Central memory CD8-positive, alpha-beta T cell (primary cell): Measurements from ENCODE around the gene PGAP3.

Experiments
- ATAC-seq: fragments of 150-1000 bp; cut with Tn5 transposase; replicated peaks from 2 replicates; pipeline ENCODE4 v1.10.0; 2022; ENCODE audit warnings: mild to moderate bottlenecking, moderate FRiP score, moderate number of reproducible peaks; ENCODE audit not compliant: poor library complexity, severe bottlenecking; ENCODE audit errors: extremely low read depth
- DNase-seq, 2 donors: peaks; one replicate each; pipeline ENCODE4 v3.0.0; 2021; ENCODE audit warnings: low spot score in 2 of 2
- H3K27ac Mint-ChIP-seq: one replicate; pipeline ENCODE4 v1.8.0; 2022; ENCODE audit warnings: low read depth, mild to moderate bottlenecking, moderate library complexity, mixed read lengths
- H3K27me3 Mint-ChIP-seq: one replicate; pipeline ENCODE4 v1.8.0; 2022; ENCODE audit warnings: mixed read lengths
- H3K36me3 Mint-ChIP-seq: one replicate; pipeline ENCODE4 v1.8.0; 2022; ENCODE audit warnings: mild to moderate bottlenecking, moderate library complexity, mixed read lengths; ENCODE audit not compliant: insufficient read depth
- H3K4me1 Mint-ChIP-seq: one replicate; pipeline ENCODE4 v1.8.0; 2022; ENCODE audit warnings: mixed read lengths
- H3K4me3 Mint-ChIP-seq: one replicate; pipeline ENCODE4 v1.8.0; 2022; ENCODE audit warnings: mild to moderate bottlenecking, moderate library complexity, mixed read lengths
- H3K9me3 Mint-ChIP-seq: one replicate; pipeline ENCODE4 v1.8.0; 2022; ENCODE audit warnings: mixed read lengths

Gene PGAP3

DNA sequence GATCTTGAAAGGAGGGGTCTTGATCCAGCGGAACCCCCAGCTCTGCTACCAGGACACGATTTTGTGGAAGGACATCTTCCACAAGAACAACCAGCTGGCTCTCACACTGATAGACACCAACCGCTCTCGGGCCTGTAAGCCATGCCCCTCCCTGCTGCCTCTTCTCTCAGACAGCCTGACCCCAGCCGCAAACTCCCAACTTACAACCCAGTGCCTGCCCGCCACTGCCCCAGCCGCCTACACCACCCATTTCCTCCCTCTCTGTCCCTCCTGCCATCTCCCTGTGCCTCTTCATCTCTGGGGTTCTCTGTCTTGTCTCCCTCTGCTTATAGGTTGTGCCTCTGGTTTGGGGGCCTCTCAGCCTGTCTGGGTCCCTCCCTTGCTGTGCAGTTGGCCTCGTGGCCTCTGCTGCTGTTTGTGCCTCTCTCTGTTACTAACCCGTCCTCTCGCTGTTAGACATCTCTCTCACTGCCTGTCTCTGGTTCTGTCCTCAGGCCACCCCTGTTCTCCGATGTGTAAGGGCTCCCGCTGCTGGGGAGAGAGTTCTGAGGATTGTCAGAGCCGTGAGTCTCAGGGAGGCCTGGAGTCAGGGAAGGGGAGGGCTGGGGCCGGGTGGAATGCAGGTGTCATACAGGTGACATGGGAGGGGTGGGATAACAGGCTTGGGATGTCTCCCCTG is 21.6 kb upstream of the PGAP3 start:
- H3K27me3 Mint-ChIP-seq = no peaks in the 10 kb centered on the region
- H3K36me3 Mint-ChIP-seq = no peaks in the 10 kb centered on the region
- peaks cover 14% of the 10 kb centered on the region for H3K4me1 Mint-ChIP-seq
- no peak for ATAC-seq
- no peak for DNase-seq
- H3K4me3 Mint-ChIP-seq = no peak overlapping the region
- H3K9me3 Mint-ChIP-seq = no peaks in the 10 kb centered on the region
- H3K27ac Mint-ChIP-seq = peak overlapping the region; percentile 68

DNA sequence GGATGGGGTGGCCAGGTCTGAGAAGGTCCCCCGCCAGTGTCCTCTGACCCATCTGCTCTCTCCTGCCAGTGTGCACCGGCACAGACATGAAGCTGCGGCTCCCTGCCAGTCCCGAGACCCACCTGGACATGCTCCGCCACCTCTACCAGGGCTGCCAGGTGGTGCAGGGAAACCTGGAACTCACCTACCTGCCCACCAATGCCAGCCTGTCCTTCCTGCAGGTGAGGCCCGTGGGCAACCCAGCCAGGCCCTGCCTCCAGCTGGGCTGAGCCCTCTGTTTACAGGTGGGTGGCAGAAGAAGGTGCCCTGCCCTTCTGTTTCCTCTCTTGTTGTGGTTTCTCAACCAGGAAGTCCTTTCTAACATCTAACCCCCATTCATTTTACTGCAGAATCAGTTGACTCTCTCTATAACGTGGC is 19.1 kb upstream of the PGAP3 start:
- H3K9me3 Mint-ChIP-seq = no peaks in the 10 kb centered on the region
- peak overlapping the region; percentile 44 for H3K4me3 Mint-ChIP-seq
- H3K27ac Mint-ChIP-seq = no peak overlapping the region
- peaks cover 1% of the 10 kb centered on the region for H3K27me3 Mint-ChIP-seq
- ATAC-seq = no peak
- peaks cover 14% of the 10 kb centered on the region for H3K4me1 Mint-ChIP-seq
- DNase-seq = no peak
- H3K36me3 Mint-ChIP-seq = no peaks in the 10 kb centered on the region

DNA sequence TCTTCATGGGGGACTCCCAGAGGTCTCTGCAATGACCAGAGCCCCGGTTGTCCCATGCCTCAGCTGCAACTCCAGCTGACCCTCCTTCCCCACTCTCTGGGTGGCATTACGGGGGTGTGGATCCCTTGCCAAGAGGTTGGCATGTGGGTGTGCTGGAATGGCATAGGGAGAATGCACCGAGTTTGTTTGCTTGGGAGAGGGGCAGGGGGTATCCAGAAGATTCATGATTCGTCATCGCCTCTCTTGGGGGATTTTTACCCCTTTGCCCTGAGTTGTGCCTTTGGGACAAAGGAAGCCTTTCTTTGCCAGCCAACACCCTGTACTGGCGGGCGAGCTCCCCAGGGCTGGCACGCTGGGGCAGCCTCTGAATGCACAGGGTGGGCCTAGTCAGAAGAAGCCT is 18.5 kb upstream of the PGAP3 start:
- no peak for ATAC-seq
- Mint-ChIP-seq H3K4me1 (peaks cover 14% of the 10 kb centered on the region), H3K36me3 (no peaks in the 10 kb centered on the region), H3K27ac (no peak overlapping the region), H3K27me3 (peaks cover 7% of the 10 kb centered on the region), H3K9me3 (no peaks in the 10 kb centered on the region), H3K4me3 (no peak overlapping the region)
- DNase-seq = no peak

DNA sequence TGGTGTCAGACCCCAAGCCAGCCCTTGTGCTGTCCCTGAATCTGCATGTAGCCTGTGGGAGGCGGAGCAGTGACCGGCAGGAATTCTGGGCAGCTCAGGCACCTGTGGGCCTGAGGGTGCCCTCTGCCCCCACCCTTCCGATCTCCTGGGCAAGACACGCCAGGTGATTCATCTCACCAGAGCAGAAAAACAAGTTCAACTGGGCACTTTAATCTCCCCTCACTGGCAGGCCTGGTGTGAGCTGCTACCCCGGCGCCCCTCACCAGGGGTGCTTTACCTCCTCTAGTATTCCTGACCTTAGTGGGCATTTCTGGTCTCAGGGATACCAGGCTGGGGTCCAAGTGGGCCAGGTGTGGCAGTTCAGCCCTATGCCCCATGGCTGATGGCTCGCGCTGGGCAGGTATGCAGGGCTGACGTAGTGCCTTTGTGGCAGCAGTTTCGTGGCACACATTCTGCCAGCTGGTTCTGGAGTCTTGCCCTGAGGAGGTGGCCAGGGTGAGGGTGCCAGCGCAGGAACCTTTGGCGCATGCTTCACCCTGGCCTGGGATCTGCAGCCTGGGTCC is 18.0 kb upstream of the PGAP3 start:
- Mint-ChIP-seq H3K27me3 (peaks cover 12% of the 10 kb centered on the region), H3K4me3 (no peak overlapping the region), H3K27ac (no peak overlapping the region), H3K36me3 (no peaks in the 10 kb centered on the region), H3K4me1 (peaks cover 14% of the 10 kb centered on the region), H3K9me3 (no peaks in the 10 kb centered on the region)
- DNase-seq (no peak), ATAC-seq (no peak)

DNA sequence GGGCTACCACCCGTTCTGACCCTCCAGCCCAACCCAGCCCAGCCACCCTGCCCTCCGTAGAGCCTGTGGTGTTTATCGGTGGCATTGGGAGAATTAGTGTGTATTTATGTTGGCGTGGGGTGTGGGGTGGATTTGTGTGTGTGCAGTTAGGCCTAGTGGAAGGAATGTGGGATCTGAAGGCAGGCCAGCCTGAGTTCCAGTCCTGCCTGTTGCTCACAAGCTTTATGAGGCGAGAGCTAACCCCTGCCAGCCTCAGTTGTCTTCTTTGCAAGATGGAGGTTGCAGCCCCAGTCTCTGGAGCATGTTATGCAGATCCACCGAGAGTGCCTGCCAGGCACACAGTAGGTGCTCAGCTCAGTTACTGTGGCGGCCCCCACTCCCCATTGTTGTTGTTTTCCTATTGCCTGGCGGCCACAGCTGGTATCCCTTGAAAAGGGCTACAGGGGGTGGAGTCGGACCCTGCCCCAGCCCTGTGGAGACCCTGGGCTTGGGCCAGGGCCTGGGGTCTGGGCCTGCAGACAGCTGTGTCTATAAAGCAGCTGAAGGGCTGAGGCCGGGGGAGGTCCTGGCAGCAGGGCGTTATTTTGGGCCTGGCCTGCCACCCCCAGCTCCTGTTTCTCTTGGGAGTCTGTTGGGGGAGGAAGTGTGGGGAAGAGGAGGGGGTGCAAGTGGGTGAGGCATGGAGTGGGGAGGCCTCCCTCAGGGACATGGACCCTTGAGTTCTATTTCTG is 17.1 kb upstream of the PGAP3 start:
- Mint-ChIP-seq H3K4me1 (peaks cover 14% of the 10 kb centered on the region), H3K4me3 (no peak overlapping the region), H3K27ac (no peak overlapping the region), H3K36me3 (no peaks in the 10 kb centered on the region), H3K27me3 (peaks cover 20% of the 10 kb centered on the region), H3K9me3 (no peaks in the 10 kb centered on the region)
- no peak for ATAC-seq
- DNase-seq = no peak

DNA sequence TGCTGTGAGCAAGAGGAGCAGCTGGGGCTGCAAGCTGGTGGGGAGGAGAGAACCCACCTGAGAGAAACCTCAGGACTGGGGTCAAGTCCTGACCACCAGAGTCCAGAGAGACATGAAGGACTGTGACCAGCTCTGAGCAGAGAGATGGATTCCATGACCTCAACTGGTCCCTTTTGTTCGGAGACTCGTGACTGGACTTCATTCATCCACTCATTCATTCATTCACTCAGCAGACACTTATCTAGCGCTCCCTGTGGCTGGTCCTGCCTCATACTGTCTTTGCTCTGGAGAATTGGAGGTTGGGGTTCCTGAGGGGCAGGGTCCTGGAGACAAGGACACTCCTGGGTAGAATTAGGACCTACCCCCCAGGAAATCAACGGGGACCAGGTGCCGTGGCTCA is 16.1 kb upstream of the PGAP3 start:
- ATAC-seq = no peak
- H3K27ac Mint-ChIP-seq = no peak overlapping the region

DNA sequence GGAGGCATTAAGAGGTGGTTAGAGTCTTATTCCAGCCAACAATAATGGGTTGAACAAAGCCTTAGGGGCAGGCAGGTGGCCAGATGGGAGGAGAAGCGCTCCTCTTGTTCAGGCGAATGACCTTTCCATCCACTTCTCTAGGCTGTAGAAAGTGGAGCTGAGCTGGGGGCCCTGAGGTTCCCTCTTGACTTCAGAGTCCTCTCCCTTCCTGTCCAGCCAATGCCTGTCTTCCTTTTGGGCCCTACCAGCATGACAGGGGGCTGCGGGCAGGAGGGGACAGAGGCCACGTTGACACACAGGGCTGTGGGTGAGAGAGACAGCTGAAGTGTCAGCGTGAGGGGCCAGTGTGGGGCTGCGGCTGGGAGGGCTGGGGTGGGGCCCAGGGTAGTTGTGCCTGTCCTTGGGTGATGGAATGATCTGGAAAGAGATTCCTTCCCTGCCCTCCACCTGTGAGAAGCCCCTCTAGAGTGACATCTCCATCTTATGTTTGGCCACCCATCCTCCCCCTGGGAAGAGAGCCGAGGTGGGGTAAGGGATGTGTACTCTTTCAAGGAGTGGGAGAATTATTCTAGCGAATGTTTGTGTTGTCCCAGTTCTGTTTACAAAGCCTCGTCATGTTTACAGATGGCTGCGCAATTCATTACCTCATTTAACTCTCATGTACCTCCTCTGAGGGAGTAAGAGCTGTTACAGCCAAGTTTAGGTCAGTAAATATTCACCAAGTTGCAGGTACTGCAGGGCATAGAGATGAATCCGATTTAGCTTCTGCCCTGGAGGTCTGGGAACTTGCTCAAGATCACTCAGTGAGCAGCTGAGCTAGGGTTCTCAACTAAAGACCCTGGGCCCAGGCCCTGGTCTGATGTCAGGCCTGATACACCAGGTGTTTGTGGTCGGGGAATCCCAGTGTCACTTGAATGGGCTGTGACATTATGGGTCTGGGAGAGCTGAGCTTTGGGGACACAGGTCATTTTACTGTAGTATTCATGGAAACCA is 15.3 kb upstream of the PGAP3 start:
- no peak for DNase-seq
- no peak overlapping the region for H3K27ac Mint-ChIP-seq
- H3K9me3 Mint-ChIP-seq = no peaks in the 10 kb centered on the region
- H3K4me1 Mint-ChIP-seq = peaks cover 15% of the 10 kb centered on the region
- no peak overlapping the region for H3K4me3 Mint-ChIP-seq
- H3K27me3 Mint-ChIP-seq = peaks cover 37% of the 10 kb centered on the region
- ATAC-seq = no peak
- H3K36me3 Mint-ChIP-seq = no peaks in the 10 kb centered on the region

More for the DNA sequence above, 16.1 kb upstream of the PGAP3 start:
- Mint-ChIP-seq H3K4me1 (peaks cover 15% of the 10 kb centered on the region), H3K4me3 (no peak overlapping the region), H3K9me3 (no peaks in the 10 kb centered on the region), H3K36me3 (no peaks in the 10 kb centered on the region), H3K27me3 (peaks cover 31% of the 10 kb centered on the region)
- no peak for DNase-seq

DNA sequence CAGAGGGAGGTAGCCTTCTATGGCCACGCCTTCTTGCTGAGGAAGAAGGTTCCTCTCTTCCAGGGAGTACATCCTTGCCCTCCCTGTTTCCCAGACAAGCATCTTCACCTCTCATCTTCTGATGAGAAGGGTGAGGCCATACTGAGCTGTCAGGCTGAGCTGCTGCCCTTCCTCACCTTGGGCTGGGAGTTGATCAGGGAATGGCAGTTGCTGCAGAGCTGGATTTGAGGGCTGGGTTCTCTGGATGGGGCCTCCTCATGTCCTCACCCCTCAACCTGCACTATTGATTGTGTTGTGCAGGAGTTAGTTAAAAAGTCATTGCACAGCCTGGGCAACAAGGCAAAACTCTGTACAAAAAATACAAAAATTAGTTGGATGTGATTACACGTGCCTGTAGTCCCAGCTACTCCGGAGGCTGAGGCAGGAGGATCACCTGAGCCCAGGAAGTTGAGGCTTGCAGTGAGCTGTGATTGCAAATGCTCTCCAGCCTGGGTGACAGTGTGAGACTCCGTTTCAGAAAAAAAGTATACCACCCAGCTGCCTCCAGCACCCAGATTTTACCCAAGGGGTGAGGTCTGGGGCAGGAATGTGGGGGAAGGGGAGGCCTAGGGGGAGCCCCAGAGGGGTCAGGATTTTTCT is 14.0 kb upstream of the PGAP3 start:
- ATAC-seq = no peak
- H3K4me3 Mint-ChIP-seq = no peak overlapping the region
- DNase-seq = no peak
- H3K27ac Mint-ChIP-seq = no peak overlapping the region
- H3K9me3 Mint-ChIP-seq = no peaks in the 10 kb centered on the region
- peaks cover 9% of the 10 kb centered on the region for H3K4me1 Mint-ChIP-seq
- no peaks in the 10 kb centered on the region for H3K36me3 Mint-ChIP-seq
- peaks cover 48% of the 10 kb centered on the region for H3K27me3 Mint-ChIP-seq

DNA sequence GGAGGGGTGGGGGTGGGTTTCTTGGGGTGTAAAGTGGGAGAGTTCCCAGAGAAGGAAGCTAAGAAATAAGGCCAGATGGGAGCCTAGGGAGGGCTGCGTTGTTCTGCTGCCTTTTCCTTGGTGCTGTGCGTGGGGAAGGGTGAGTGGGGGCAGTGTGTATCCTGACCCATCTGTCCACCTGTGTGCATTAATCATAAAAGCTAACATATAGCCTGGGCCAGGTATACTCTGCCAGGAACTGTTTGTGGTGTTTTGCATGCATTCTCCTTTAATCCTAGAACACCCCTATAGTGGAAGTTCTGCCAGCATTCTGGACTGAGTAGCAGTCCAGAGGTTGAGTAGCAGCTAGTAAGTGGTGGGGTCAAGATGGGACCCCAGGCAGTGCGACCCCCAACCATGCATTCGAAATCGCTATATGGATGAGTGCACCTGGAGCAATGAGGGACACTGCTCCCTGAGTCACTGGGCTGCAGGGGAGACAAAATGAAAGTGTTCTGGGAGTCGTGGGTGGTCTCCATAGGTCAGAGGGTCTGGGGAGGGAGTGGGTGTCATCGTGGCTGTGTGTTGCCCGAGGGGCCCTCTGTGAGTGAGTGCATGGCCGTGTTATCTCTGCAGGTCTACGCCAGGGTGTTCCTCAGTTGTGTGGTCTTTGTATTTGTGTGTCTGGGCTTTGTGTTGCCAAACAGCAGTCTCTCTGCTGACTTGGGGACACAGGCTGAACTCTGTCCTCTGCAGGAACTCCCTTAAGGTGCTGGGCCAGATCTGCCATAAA is 13.3 kb upstream of the PGAP3 start:
- H3K4me1 Mint-ChIP-seq = peaks cover 6% of the 10 kb centered on the region
- DNase-seq (no peak), ATAC-seq (no peak)
- no peaks in the 10 kb centered on the region for H3K9me3 Mint-ChIP-seq
- H3K36me3 Mint-ChIP-seq = no peaks in the 10 kb centered on the region
- peaks cover 48% of the 10 kb centered on the region for H3K27me3 Mint-ChIP-seq
- no peak overlapping the region for H3K27ac Mint-ChIP-seq
- H3K4me3 Mint-ChIP-seq = no peak overlapping the region

DNA sequence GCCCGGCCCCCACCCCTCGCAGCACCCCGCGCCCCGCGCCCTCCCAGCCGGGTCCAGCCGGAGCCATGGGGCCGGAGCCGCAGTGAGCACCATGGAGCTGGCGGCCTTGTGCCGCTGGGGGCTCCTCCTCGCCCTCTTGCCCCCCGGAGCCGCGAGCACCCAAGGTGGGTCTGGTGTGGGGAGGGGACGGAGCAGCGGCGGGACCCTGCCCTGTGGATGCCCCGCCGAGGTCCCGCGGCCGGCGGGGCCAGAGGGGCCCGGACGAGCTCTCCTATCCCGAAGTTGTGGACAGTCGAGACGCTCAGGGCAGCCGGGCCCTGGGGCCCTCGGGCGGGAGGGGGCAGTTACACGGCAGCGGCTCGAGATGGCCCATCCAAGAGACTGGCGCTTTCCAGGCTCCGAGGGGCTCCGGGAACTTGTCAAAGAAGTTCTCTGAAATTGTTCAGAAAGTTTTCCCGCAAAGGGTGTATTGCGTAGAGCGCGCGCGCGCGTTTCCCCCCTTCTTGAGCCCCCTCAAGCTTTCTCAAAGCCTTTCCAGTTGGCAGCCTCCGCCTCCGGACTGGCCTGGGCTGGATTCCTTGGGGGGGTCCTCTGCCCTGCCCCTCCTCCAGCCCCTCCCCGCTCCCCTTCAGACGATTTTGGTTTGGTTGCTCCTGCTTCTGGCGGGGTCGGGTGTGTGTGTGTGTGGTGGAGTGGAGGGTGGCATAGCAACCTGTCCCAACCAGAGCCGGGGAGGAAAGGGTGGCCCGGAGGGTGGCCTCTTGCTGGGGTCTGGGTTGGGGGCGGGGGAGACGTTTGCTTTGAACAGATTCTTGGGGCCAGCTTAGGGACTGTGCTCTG is 12.5 kb upstream of the PGAP3 start:
- Mint-ChIP-seq H3K4me1 (peaks cover 6% of the 10 kb centered on the region), H3K9me3 (no peaks in the 10 kb centered on the region), H3K36me3 (no peaks in the 10 kb centered on the region), H3K27me3 (peaks cover 48% of the 10 kb centered on the region), H3K4me3 (no peak overlapping the region), H3K27ac (no peak overlapping the region)
- DNase-seq (no peak), ATAC-seq (no peak)

DNA sequence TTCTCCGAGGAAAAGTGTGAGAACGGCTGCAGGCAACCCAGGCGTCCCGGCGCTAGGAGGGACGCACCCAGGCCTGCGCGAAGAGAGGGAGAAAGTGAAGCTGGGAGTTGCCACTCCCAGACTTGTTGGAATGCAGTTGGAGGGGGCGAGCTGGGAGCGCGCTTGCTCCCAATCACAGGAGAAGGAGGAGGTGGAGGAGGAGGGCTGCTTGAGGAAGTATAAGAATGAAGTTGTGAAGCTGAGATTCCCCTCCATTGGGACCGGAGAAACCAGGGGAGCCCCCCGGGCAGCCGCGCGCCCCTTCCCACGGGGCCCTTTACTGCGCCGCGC is 11.9 kb upstream of the PGAP3 start, which contains the start of gene ERBB2:
Gene ERBB2, plus strand, starts transcription at position 247 of the 330 bp plus-strand sequence. CDS start 175 bp downstream, outside the sequence.
- H3K9me3 Mint-ChIP-seq = no peaks in the 10 kb centered on the region
- ATAC-seq = no peak
- DNase-seq = no peak
- H3K36me3 Mint-ChIP-seq = no peaks in the 10 kb centered on the region
- H3K4me1 Mint-ChIP-seq = peaks cover 6% of the 10 kb centered on the region
- H3K27me3 Mint-ChIP-seq = peaks cover 48% of the 10 kb centered on the region
- H3K27ac Mint-ChIP-seq = no peak within 1 kb of the TSS
- H3K4me3 Mint-ChIP-seq = peak within 1 kb of the TSS; percentile 39
